HL-60 (cell line): ENCODE results near the gene AHR.

Experiments used
- CTCF ChIP-seq: IDR thresholded peaks from one replicate; pipeline ENCODE4 v1.5.1; 2011; ENCODE audit warnings: low read length, control low read depth, inconsistent platforms; ENCODE audit not compliant: insufficient read depth
- GABPA ChIP-seq: IDR thresholded peaks from 2 replicates; pipeline ENCODE4 v1.6.1; 2012; ENCODE audit warnings: low read depth
- TF ChIP-seq, protein P1 (sequence below): IDR thresholded peaks from 2 replicates; pipeline ENCODE4 v1.6.1; 2012; ENCODE audit warnings: low read depth; ENCODE audit not compliant: insufficient replicate concordance

- TF ChIP-seq CTCF (no peak), GABPA (no peak)
- TF ChIP-seq, protein P1, sequence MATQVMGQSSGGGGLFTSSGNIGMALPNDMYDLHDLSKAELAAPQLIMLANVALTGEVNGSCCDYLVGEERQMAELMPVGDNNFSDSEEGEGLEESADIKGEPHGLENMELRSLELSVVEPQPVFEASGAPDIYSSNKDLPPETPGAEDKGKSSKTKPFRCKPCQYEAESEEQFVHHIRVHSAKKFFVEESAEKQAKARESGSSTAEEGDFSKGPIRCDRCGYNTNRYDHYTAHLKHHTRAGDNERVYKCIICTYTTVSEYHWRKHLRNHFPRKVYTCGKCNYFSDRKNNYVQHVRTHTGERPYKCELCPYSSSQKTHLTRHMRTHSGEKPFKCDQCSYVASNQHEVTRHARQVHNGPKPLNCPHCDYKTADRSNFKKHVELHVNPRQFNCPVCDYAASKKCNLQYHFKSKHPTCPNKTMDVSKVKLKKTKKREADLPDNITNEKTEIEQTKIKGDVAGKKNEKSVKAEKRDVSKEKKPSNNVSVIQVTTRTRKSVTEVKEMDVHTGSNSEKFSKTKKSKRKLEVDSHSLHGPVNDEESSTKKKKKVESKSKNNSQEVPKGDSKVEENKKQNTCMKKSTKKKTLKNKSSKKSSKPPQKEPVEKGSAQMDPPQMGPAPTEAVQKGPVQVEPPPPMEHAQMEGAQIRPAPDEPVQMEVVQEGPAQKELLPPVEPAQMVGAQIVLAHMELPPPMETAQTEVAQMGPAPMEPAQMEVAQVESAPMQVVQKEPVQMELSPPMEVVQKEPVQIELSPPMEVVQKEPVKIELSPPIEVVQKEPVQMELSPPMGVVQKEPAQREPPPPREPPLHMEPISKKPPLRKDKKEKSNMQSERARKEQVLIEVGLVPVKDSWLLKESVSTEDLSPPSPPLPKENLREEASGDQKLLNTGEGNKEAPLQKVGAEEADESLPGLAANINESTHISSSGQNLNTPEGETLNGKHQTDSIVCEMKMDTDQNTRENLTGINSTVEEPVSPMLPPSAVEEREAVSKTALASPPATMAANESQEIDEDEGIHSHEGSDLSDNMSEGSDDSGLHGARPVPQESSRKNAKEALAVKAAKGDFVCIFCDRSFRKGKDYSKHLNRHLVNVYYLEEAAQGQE, result no peak
These were observed 13.5 kb downstream of the AHR start for GRCh38 chr7:17311952-17312351.
